Sigmoid colon (tissue), 7 donors: ENCODE measurements around the gene PPM1F. TPM values are rescaled to one million over a fixed set of nuclear protein-coding genes. Genes with fewer than 3 reads are reported as not detected.
A peak's percentile ranks its signal among the peaks of the same experiment; 100 is the strongest.

ENCODE experiments used
- DNase-seq: peaks from one replicate; pipeline ENCODE4 v3.0.0-alpha.2; 2019
- H3K27ac ChIP-seq, 4 donors: fragments of 200-600 bp; sonication (generic); one replicate each; pipeline ENCODE4 v1.5.1; 2016 to 2019; ENCODE audit warnings: mild to moderate bottlenecking in 1 of 4
- H3K27me3 ChIP-seq, 3 donors: fragments of 200-600 bp; sonication (generic); one replicate each; pipeline ENCODE4 v1.5.1; 2019; ENCODE audit warnings: mild to moderate bottlenecking in 1 of 3
- H3K36me3 ChIP-seq, 4 donors: fragments of 200-600 bp; sonication (generic); one replicate each; pipeline ENCODE4 v1.5.1; 2016 to 2019
- H3K4me1 ChIP-seq, 4 donors: fragments of 200-600 bp; sonication (generic); one replicate each; pipeline ENCODE4 v1.5.1; 2017 to 2019
- H3K4me3 ChIP-seq, 4 donors: fragments of 200-600 bp; sonication (generic); one replicate each; pipeline ENCODE4 v1.5.1; 2017 to 2019; ENCODE audit warnings: mild to moderate bottlenecking in 2 of 4, moderate library complexity in 1 of 4
- H3K9me3 ChIP-seq, 4 donors: fragments of 200-600 bp in 3 of 4; sonication (generic) in 3 of 4; one replicate each; pipeline versions ENCODE4 v1.5.1 to v1.6.1; 2013 to 2019
- EP300 ChIP-seq, 4 donors: sonication (generic); formaldehyde crosslinking; IDR thresholded peaks; one replicate each; pipeline ENCODE4 v1.6.1; 2017; ENCODE audit warnings: antibody characterized with exemption in 4 of 4
- POLR2A ChIP-seq, 2 donors: fragments of 450-650 bp; IDR thresholded peaks; one replicate each; pipeline ENCODE4 v1.6.1; 2016; ENCODE audit warnings: antibody characterized with exemption in 2 of 2, mild to moderate bottlenecking in 2 of 2, moderate library complexity in 2 of 2
- POLR2AphosphoS5 ChIP-seq, 4 donors: sonication (generic); formaldehyde crosslinking; IDR thresholded peaks; one replicate each; pipeline ENCODE4 v1.6.1; 2017; ENCODE audit warnings: antibody characterized with exemption in 4 of 4
- WGBS, 2 donors: extraction: QIAGEN DNeasy Blood & Tissue Kit; methylation state at CpG; one replicate each; pipeline ENCODE4 v1.1.7; 2013; 5-methylcytosine and 5-hydroxymethylcytosine counted together
- intact Hi-C: fragments of 100-400 bp; cut with DNase I; formaldehyde crosslinking; loops from one replicate; pipeline ENCODE4 v1.15.1; 2023
- polyA plus RNA-seq, 3 donors: library from polyadenylated mRNA; stranded (reverse); fragments of 200-250 nt; gene quantifications; one replicate each; pipeline ENCODE4 v1.2.3, GENCODE V29; 2013
- total RNA-seq, 4 donors: library from RNA; depleted of rRNA; stranded (reverse); fragments of >200 nt; gene quantifications; one replicate each; pipeline ENCODE4 v1.1.0, GENCODE V29; 2016
- TF ChIP-seq, protein P1 (sequence below), 4 experiments: fragments of 450-650 bp in 3 of 4; fragments of 200-600 bp in 1 of 4; IDR thresholded peaks; one replicate each; pipeline ENCODE4 v1.5.1; 2016 to 2019; ENCODE audit warnings: antibody characterized with exemption in 4 of 4, mild to moderate bottlenecking in 3 of 4, moderate library complexity in 2 of 4
- donor health status: healthy with polysubstance abuse.
- donor health status: Bipolar disorder and iron deficiency.
- donor health status: healthy.

PPM1F gene
- total and polyA plus RNA-seq, 7 donors, result 2.5 to 39.2 (median 20.3) TPM

DNA sequence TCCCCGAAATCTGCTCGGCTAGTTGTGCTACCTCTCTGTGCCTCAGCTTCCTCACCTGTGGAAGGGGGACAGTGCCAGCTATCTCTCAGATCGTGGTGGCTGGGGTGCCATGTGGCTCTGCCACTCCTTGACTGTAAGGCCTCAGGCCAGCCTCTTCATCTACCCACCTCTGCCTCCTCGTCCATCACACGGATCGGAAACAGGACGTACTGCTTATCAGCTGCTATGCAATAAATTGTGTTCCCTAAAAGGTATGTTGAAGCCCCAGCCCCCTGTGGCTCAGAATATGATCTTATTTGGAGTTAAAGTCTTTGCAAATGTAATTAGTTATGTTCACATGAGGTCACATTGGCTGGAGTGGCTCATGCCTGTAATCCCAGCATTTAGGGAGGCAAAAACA, 7.8 kb downstream of the PPM1F start:
- H3K4me1 ChIP-seq, result peaks cover 0 to 72% (median 49%) of the 10 kb centered on the region in 4 donors
- H3K36me3 ChIP-seq, result peaks cover 0 to 20% (median 9%) of the 10 kb centered on the region in 4 donors
- intact Hi-C loops, result no loop called here
- H3K27ac ChIP-seq, result peak overlapping the region in 2 of 4 donors; percentile 94
- DNase-seq, result no peak
- no peak overlapping the region for H3K4me3 ChIP-seq
- TF ChIP-seq POLR2AphosphoS5 (IDR thresholded peaks at IDR 0.05) (no peak), EP300 (IDR thresholded peaks at IDR 0.05) (no peak), POLR2A (IDR thresholded peaks at IDR 0.05) (no peak)
- TF ChIP-seq, protein P1, sequence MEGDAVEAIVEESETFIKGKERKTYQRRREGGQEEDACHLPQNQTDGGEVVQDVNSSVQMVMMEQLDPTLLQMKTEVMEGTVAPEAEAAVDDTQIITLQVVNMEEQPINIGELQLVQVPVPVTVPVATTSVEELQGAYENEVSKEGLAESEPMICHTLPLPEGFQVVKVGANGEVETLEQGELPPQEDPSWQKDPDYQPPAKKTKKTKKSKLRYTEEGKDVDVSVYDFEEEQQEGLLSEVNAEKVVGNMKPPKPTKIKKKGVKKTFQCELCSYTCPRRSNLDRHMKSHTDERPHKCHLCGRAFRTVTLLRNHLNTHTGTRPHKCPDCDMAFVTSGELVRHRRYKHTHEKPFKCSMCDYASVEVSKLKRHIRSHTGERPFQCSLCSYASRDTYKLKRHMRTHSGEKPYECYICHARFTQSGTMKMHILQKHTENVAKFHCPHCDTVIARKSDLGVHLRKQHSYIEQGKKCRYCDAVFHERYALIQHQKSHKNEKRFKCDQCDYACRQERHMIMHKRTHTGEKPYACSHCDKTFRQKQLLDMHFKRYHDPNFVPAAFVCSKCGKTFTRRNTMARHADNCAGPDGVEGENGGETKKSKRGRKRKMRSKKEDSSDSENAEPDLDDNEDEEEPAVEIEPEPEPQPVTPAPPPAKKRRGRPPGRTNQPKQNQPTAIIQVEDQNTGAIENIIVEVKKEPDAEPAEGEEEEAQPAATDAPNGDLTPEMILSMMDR (IDR thresholded peaks at IDR 0.05), result no peak
- H3K9me3 ChIP-seq, result no peaks in the 10 kb centered on the region
- no peaks in the 10 kb centered on the region for H3K27me3 ChIP-seq
- WGBS, 2 donors, result 86 to 90% methylated on average over 7 of the region's 7 CpGs

DNA sequence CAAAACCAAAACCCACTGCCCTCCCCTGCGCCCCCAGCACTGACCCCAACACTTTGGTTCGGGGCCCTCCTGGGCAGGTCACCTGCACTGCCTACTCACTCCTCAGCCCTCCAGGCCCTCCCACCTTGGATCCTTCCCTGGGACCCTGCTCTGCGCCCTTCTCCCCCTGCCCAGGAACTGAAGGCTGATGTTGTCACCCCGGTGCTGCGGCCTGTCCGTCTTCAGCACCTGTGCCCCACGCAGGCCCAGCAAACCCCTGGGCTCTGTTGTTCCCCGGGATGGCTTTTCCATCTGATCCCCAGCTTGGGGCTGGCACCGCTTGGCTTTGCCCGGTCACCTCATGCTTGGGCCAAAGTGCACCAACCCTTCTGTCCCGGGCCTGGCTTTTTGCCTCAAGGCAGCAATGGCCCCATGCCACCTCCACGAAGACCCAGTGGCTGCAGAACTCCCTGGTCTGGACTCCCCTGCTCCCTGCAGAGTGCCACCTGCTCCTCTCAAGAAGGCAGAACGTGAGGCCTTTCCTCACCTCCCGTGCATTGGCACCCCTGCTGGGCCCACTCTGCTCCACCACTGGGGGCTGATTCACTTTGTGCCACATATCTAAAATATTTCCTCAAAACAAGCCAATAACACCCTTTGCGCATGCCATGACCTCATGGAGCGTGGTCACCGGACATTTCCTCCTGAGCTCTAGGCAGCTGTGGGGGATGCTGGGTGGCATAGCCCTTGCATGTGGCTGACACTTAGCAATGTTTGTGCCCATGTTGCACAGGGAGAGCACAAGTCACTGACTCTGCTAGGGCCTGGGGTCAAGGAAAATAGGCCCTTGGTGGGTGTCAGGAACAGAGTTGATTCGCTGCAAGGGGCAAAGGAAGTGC, 8.8 kb downstream of the PPM1F start:
- Histone ChIP-seq H3K27ac (peak overlapping the region; percentile 94 to 96 (median 94)), H3K9me3 (no peaks in the 10 kb centered on the region), H3K4me1 (peaks cover 0 to 75% (median 60%) of the 10 kb centered on the region in 4 donors), H3K4me3 (no peak overlapping the region), H3K36me3 (peaks cover 0 to 20% (median 9%) of the 10 kb centered on the region in 4 donors), H3K27me3 (no peaks in the 10 kb centered on the region)
- WGBS, 2 donors, result 92 to 93% methylated on average over 18 of the region's 18 CpGs
- intact Hi-C loops, result no loop called here
- DNase-seq, result no peak
- TF ChIP-seq POLR2A (IDR thresholded peaks at IDR 0.05) (no peak), EP300 (IDR thresholded peaks at IDR 0.05) (no peak), POLR2AphosphoS5 (IDR thresholded peaks at IDR 0.05) (no peak)
- TF ChIP-seq, protein P1 (IDR thresholded peaks at IDR 0.05), result no peak

DNA sequence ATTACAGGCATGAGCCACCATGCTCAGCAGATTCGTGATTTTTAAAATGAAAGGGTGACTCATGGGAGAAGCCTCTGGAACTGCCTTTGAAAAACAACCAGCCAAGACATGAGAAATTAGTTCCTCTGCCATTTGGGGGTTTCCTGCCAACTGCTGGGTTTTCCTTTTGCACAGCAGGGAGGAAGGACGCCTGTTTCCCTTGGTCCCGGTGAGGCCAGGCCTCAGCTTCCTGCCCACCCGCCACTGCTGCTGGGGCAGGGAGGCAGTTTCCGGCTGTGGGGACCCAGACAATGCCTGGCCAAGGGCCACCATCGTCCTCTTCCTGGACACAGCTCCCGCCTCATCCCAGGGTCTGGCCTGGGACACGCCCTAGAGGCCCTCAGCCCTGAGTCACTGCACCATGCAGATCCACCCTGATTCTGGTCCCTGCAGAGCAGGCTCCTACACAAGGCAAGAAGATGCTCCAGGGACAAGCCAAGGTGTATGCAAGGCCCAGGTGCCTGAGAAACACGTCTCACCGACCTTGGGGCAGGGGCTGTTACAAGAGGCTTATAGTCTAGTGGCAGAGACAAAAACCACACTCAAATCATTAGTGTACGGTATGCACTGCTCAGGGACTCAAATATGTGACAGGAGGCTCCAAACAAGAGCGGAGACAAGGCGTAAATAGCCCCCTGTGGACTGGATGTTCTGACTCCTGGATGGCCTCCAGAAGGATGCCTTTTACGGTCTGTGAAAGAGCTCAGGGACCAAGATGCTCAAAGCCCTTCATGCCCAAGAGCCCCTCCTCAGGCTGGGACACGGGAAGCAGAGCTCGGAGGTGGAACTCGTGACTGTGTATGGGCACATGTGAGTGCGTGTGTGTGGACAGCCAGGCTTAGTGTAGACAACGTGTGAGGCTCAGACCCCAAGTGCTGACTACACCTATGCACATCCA, 10.0 kb downstream of the PPM1F start:
- 51 to 74% methylated on average over 19 of the region's 19 CpGs for WGBS, 2 donors
- Histone ChIP-seq H3K27me3 (no peaks in the 10 kb centered on the region), H3K9me3 (no peaks in the 10 kb centered on the region), H3K36me3 (peaks cover 0 to 20% (median 9%) of the 10 kb centered on the region in 4 donors), H3K4me3 (no peak overlapping the region), H3K4me1 (peaks cover 0 to 79% (median 63%) of the 10 kb centered on the region in 4 donors), H3K27ac (peak overlapping the region; percentile 94 to 96 (median 94))
- TF ChIP-seq, protein P1 (IDR thresholded peaks at IDR 0.05), result peak in 1 of 4 experiments; percentile 17
- no peak for TF ChIP-seq POLR2A (IDR thresholded peaks at IDR 0.05)
- peak in 3 of 4 donors; percentile 53 to 57 (median 54) for TF ChIP-seq POLR2AphosphoS5 (IDR thresholded peaks at IDR 0.05)
- peak in 2 of 4 donors; percentile 5 to 68 for TF ChIP-seq EP300 (IDR thresholded peaks at IDR 0.05)
- DNase-seq, result peak; percentile 91
- intact Hi-C loops, result no loop called here

DNA sequence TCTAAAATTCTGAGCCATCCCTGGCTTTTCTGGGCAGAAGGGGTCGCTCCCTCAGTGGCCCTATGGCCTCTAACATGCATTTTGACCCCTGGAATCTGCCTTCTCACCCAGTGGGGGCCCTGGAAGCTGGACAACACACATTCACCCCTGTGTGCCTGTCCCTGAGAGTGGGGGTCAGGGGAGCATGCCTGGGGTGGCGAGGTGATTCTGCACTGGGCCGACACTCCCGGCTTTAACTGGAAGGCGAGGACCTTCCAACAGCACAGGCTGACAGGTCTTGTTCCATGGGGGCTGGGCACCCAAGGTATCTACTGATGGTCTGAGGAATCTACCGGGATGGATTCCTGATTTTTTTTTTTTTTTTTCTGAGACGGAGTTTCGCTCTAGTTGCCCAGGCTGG, 10.7 kb downstream of the PPM1F start:
- no peak overlapping the region for H3K4me3 ChIP-seq
- WGBS, 2 donors, result 84 to 92% methylated on average over 8 of the region's 8 CpGs
- H3K36me3 ChIP-seq, result peaks cover 0 to 20% (median 9%) of the 10 kb centered on the region in 4 donors
- no peaks in the 10 kb centered on the region for H3K9me3 ChIP-seq
- TF ChIP-seq POLR2A (IDR thresholded peaks at IDR 0.05), result no peak
- TF ChIP-seq EP300 (IDR thresholded peaks at IDR 0.05), result no peak
- no peak for TF ChIP-seq POLR2AphosphoS5 (IDR thresholded peaks at IDR 0.05)
- TF ChIP-seq, protein P1 (IDR thresholded peaks at IDR 0.05), result no peak
- peaks cover 0 to 79% (median 65%) of the 10 kb centered on the region in 4 donors for H3K4me1 ChIP-seq
- no peak for DNase-seq
- peak overlapping the region; percentile 94 to 96 (median 94) for H3K27ac ChIP-seq
- H3K27me3 ChIP-seq, result no peaks in the 10 kb centered on the region
- intact Hi-C loops, result no loop called here
